Effector memory CD4-positive, alpha-beta T cell (primary cell): ENCODE results near the gene FAM222B.

Experiments
- DNase-seq, 3 donors: peaks; one replicate each; pipeline ENCODE4 v3.0.0-alpha.2; 2020
- H3K27ac ChIP-seq: 2 replicates; pipeline ENCODE4 v1.7.0; 2013; ENCODE audit warnings: mild to moderate bottlenecking, low read length, moderate library complexity; ENCODE audit not compliant: insufficient read depth, poor library complexity, severe bottlenecking
- H3K27me3 ChIP-seq: replicated peaks from 2 replicates; pipeline ENCODE4 v1.7.0; 2013; ENCODE audit warnings: mild to moderate bottlenecking, low read length; ENCODE audit not compliant: insufficient read depth, control insufficient read depth, poor library complexity, severe bottlenecking
- H3K36me3 ChIP-seq: 2 replicates; pipeline ENCODE4 v1.7.0; 2013; ENCODE audit warnings: mild to moderate bottlenecking, low read length, moderate library complexity; ENCODE audit not compliant: control insufficient read depth, insufficient read depth
- H3K4me1 ChIP-seq: 2 replicates; pipeline ENCODE4 v1.7.0; 2013; ENCODE audit warnings: low read length, mild to moderate bottlenecking; ENCODE audit not compliant: control insufficient read depth, insufficient read depth, poor library complexity, severe bottlenecking
- H3K4me3 ChIP-seq: 2 replicates; pipeline ENCODE4 v1.7.0; 2013; ENCODE audit warnings: low read length, low read depth, mild to moderate bottlenecking; ENCODE audit not compliant: insufficient read depth, poor library complexity, severe bottlenecking
- H3K9me3 ChIP-seq: 2 replicates; pipeline ENCODE4 v1.7.0; 2013; ENCODE audit warnings: mild to moderate bottlenecking, low read length, moderate library complexity; ENCODE audit not compliant: control insufficient read depth

FAM222B gene

GRCh38 chr17:28715217-28715616 is 127.4 kb downstream of the FAM222B start:
- no peak for DNase-seq
- no peaks in the 10 kb centered on the region for H3K9me3 ChIP-seq
- H3K4me3 ChIP-seq: no peak overlapping the region
- H3K27ac ChIP-seq: no peak overlapping the region
- no peaks in the 10 kb centered on the region for H3K36me3 ChIP-seq
- H3K27me3 ChIP-seq: peaks cover 4% of the 10 kb centered on the region
- peaks cover 26% of the 10 kb centered on the region for H3K4me1 ChIP-seq

- H3K27ac ChIP-seq: no peak overlapping the region
- no peak overlapping the region for H3K4me3 ChIP-seq
- peaks cover 4% of the 10 kb centered on the region for H3K27me3 ChIP-seq
- DNase-seq: no peak
- H3K36me3 ChIP-seq: no peaks in the 10 kb centered on the region
- no peaks in the 10 kb centered on the region for H3K9me3 ChIP-seq
- peaks cover 21% of the 10 kb centered on the region for H3K4me1 ChIP-seq
Observed at GRCh38 chr17:28714281-28714680, 128.3 kb downstream of the FAM222B start.

GRCh38 chr17:28712705-28713415 is 129.7 kb downstream of the FAM222B start:
- no peak overlapping the region for H3K27ac ChIP-seq
- peaks cover 18% of the 10 kb centered on the region for H3K4me1 ChIP-seq
- DNase-seq: no peak
- no peaks in the 10 kb centered on the region for H3K36me3 ChIP-seq
- no peak overlapping the region for H3K4me3 ChIP-seq
- no peaks in the 10 kb centered on the region for H3K9me3 ChIP-seq
- H3K27me3 ChIP-seq: peaks cover 4% of the 10 kb centered on the region

GRCh38 chr17:28712032-28712704 is 130.4 kb downstream of the FAM222B start:
- DNase-seq: peak; percentile 45 to 59 (median 49)
- Histone ChIP-seq H3K4me3 (peak overlapping the region; percentile 61), H3K27ac (peak overlapping the region; percentile 74), H3K9me3 (no peaks in the 10 kb centered on the region), H3K4me1 (peaks cover 15% of the 10 kb centered on the region), H3K27me3 (peaks cover 4% of the 10 kb centered on the region), H3K36me3 (no peaks in the 10 kb centered on the region)

GRCh38 chr17:28711723-28712031 is 130.9 kb downstream of the FAM222B start, which contains the start of gene PROCA1:
Gene PROCA1, minus strand, starts transcription at chr17:28711888. Its CDS starts 228 bp downstream, at chr17:28711660.
- H3K36me3 ChIP-seq: no peaks in the 10 kb centered on the region
- H3K27ac ChIP-seq: peak within 1 kb of the TSS; percentile 74
- peaks cover under 1% of the 10 kb centered on the region for H3K27me3 ChIP-seq
- peaks cover 15% of the 10 kb centered on the region for H3K4me1 ChIP-seq
- peak within 1 kb of the TSS; percentile 61 for H3K4me3 ChIP-seq
- H3K9me3 ChIP-seq: no peaks in the 10 kb centered on the region
- DNase-seq: no peak

GRCh38 chr17:28710861-28711722 is 131.5 kb downstream of the FAM222B start:
- no peaks in the 10 kb centered on the region for H3K27me3 ChIP-seq
- peak overlapping the region; percentile 61 for H3K4me3 ChIP-seq
- H3K36me3 ChIP-seq: no peaks in the 10 kb centered on the region
- H3K9me3 ChIP-seq: no peaks in the 10 kb centered on the region
- DNase-seq: peak; percentile 84 to 85 (median 85)
- peak overlapping the region; percentile 74 for H3K27ac ChIP-seq
- peaks cover 15% of the 10 kb centered on the region for H3K4me1 ChIP-seq

GRCh38 chr17:28707339-28707720 is 135.3 kb downstream of the FAM222B start:
- no peak overlapping the region for H3K27ac ChIP-seq
- peaks cover 15% of the 10 kb centered on the region for H3K4me1 ChIP-seq
- H3K27me3 ChIP-seq: no peaks in the 10 kb centered on the region
- peaks cover 13% of the 10 kb centered on the region for H3K36me3 ChIP-seq
- no peak overlapping the region for H3K4me3 ChIP-seq
- no peaks in the 10 kb centered on the region for H3K9me3 ChIP-seq
- no peak for DNase-seq

GRCh38 chr17:28706471-28707338 is 135.9 kb downstream of the FAM222B start:
- H3K27ac ChIP-seq: no peak overlapping the region
- H3K36me3 ChIP-seq: peaks cover 19% of the 10 kb centered on the region
- no peak overlapping the region for H3K4me3 ChIP-seq
- no peak for DNase-seq
- H3K4me1 ChIP-seq: peaks cover 12% of the 10 kb centered on the region
- no peaks in the 10 kb centered on the region for H3K27me3 ChIP-seq
- no peaks in the 10 kb centered on the region for H3K9me3 ChIP-seq
